Activated naive CD8-positive, alpha-beta T cell (primary cell): ENCODE results near the gene ZNF785.
A peak's percentile ranks its signal among the peaks of the same experiment; 100 is the strongest.
"Not testable (repeated sequence)": the region's sequence is repeated elsewhere in the genome, so short reads cannot be mapped to it uniquely, and the experiment has no call there.

Source experiments
- H3K27ac Mint-ChIP-seq: one replicate; pipeline ENCODE4 v1.8.0; 2021; ENCODE audit warnings: mixed read lengths
- H3K27me3 Mint-ChIP-seq: one replicate; pipeline ENCODE4 v1.8.0; 2021; ENCODE audit warnings: mixed read lengths
- H3K36me3 Mint-ChIP-seq: one replicate; pipeline ENCODE4 v1.8.0; 2021; ENCODE audit warnings: mixed read lengths
- H3K4me1 Mint-ChIP-seq: one replicate; pipeline ENCODE4 v1.8.0; 2021; ENCODE audit warnings: low read depth, mixed read lengths
- H3K4me3 Mint-ChIP-seq: one replicate; pipeline ENCODE4 v1.8.0; 2021; ENCODE audit warnings: mild to moderate bottlenecking, mixed read lengths
- H3K9me3 Mint-ChIP-seq: one replicate; pipeline ENCODE4 v1.8.0; 2021; ENCODE audit warnings: low read depth, mixed read lengths

The ZNF785 gene

DNA sequence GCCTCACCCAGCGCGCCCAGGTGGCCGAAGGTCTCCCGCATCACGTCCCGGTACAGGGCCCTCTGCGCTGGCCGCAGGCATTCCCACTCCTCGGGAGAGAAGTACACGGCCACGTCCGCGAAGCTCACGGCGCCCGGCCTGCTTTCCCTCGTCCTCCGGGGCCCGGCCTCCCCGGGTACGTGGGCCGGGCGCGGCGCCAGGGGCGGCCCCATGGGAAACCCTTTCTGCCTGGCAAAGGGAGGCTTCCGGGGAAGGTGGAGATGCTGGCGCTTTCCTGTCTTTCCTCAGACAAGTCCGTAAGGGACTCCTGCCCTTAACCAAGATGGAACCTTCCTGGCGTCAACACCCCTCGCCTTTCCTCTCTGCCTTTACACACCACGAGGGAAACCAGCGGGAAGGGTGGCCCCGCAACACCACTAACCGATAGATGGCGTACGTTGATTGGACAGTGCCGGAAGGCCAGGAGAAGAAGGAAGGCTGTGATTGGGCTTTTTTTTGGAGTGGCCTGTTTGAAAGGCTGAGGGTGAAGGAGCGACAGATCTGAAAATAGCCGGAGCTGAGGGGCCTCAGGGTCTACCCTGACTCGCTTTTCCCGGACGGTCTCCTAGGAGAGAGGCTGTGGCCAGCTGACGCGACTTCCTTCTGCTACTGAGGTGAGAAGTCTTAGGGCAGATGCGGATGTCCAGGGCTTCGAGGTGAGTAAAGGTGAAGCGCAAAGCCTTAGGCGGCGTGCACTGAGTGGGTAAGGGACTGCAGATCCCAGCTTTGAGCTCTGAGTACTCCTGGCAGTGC, at the start of gene ZNF785:
TSS of gene ZNF785 (minus strand) at position 298 of the 792 bp plus-strand sequence. CDS start at position 212, 86 bp downstream.
- H3K27me3 Mint-ChIP-seq: no peaks in the 10 kb centered on the region
- peaks cover 2% of the 10 kb centered on the region for H3K36me3 Mint-ChIP-seq
- H3K4me3 Mint-ChIP-seq: peak within 1 kb of the TSS; percentile 92
- H3K27ac Mint-ChIP-seq: peak within 1 kb of the TSS; percentile 94
- H3K9me3 Mint-ChIP-seq: no peaks in the 10 kb centered on the region
- H3K4me1 Mint-ChIP-seq: peaks cover 28% of the 10 kb centered on the region

DNA sequence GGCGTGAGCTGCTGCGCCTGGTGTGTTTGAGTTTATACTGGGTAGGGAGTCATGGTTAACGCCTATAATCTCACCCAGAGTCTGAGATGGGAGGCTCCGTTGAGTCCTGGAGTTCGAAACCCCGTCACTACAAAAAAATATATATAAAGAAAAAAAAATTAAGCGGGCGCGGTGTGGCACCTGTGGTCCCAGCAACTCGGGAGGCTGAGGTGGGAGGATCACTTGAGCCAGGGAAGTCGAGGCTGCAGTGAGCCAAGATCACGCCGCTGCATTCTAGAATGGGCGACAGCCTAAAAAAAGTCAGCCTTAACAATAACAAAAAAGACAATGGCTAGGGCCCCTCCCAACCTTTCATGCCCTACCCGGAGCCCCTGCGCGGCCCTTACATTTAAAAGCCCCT, 48.0 kb upstream of the ZNF785 start:
- no peaks in the 10 kb centered on the region for H3K9me3 Mint-ChIP-seq
- H3K36me3 Mint-ChIP-seq: no peaks in the 10 kb centered on the region
- H3K4me1 Mint-ChIP-seq: peaks cover 14% of the 10 kb centered on the region
- H3K4me3 Mint-ChIP-seq: peak overlapping the region; percentile 93
- H3K27me3 Mint-ChIP-seq: no peaks in the 10 kb centered on the region
- peak overlapping the region; percentile 97 for H3K27ac Mint-ChIP-seq

DNA sequence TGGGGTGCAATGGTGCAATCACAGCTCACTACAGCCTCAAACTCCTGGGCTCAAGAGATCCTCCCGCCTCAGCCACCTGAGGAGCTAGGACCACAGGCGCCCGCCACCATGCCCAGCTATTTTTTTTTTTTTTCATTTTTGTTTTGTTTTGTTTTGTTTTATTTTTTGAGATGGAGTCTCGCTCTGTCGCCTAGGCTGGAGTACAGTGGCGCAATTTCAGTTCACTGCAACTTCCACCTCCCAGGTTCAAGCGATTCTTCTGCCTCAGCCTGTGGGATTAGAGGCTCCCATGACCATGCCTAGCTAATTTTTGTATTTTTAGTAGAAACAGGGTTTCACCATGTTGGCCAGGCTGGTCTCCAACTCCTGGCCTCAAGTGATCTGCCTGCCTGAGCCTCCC, 47.0 kb upstream of the ZNF785 start:
- not testable (repeated sequence) for H3K4me3 Mint-ChIP-seq, H3K27ac Mint-ChIP-seq, H3K9me3 Mint-ChIP-seq, H3K36me3 Mint-ChIP-seq, H3K27me3 Mint-ChIP-seq
- peaks cover 15% of the 10 kb centered on the region for H3K4me1 Mint-ChIP-seq

DNA sequence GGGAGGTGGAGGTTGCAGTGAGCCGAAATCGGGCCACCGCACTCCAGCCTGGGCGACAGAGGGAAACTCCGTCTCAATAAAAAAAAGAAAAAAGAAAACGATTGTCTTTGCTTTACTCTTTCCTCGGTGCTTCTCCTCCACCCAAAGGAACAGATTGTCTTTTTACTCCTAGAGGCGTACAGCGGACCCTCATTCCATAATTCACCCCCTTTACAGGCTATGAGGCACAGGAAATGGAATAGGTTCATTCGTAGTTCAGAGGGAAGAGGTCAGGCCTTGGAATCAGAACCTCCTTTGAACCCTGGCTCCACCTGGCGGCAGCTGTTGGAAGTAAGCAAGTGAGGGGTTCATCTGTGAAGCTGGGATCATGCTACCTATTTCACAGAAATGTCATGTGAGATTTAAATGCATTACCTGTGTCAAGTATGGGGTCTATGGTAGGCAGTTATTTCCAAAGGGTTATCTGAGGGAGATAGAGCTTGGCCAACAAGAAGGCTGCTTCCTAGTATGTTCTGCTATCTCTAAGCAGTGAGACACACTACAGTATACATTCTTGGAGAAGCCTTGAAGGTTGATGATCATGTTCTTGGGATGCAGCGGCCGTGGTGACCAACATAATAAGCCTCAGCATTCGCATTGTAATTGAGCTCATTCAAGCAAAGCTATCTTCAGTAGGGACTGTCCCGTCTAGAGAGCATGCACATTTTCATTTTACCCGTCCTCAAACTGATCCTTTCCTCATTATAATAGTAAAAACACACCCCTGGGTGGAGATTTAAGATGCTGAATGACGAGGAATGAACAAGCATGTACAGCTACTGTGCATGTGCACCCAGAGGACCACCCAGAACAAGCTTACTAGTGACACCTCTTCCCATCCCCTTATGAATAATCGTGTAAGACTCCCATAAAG, 43.4 kb upstream of the ZNF785 start:
- peak overlapping the region; percentile 68 for H3K27ac Mint-ChIP-seq

DNA sequence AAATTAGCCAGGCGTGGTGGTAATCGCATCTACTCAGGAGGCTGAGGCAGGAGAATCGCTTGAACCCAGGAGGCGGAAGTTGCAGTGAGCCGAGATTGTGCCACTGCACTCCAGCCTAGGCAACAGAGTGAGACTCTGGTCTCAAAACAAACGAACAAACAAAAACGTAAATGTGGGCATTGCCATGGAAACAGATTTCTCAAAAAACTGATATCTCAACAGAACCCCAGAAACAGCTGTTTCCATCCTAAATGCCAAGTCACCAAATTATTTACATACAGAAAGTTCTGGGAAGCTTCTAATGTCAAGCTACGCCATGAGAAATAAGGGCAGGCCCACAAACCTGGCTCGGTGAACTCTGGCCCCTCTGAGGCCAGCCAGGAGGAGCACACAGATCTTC, 40.7 kb upstream of the ZNF785 start:
- H3K27ac Mint-ChIP-seq: no peak overlapping the region
- peaks cover 5% of the 10 kb centered on the region for H3K4me1 Mint-ChIP-seq
- no peaks in the 10 kb centered on the region for H3K9me3 Mint-ChIP-seq
- H3K36me3 Mint-ChIP-seq: no peaks in the 10 kb centered on the region
- H3K4me3 Mint-ChIP-seq: no peak overlapping the region
- no peaks in the 10 kb centered on the region for H3K27me3 Mint-ChIP-seq

More for the DNA sequence above, 43.4 kb upstream of the ZNF785 start:
- Mint-ChIP-seq H3K9me3 (no peaks in the 10 kb centered on the region), H3K36me3 (no peaks in the 10 kb centered on the region), H3K27me3 (no peaks in the 10 kb centered on the region), H3K4me3 (peak overlapping the region; percentile 66), H3K4me1 (peaks cover 5% of the 10 kb centered on the region)

DNA sequence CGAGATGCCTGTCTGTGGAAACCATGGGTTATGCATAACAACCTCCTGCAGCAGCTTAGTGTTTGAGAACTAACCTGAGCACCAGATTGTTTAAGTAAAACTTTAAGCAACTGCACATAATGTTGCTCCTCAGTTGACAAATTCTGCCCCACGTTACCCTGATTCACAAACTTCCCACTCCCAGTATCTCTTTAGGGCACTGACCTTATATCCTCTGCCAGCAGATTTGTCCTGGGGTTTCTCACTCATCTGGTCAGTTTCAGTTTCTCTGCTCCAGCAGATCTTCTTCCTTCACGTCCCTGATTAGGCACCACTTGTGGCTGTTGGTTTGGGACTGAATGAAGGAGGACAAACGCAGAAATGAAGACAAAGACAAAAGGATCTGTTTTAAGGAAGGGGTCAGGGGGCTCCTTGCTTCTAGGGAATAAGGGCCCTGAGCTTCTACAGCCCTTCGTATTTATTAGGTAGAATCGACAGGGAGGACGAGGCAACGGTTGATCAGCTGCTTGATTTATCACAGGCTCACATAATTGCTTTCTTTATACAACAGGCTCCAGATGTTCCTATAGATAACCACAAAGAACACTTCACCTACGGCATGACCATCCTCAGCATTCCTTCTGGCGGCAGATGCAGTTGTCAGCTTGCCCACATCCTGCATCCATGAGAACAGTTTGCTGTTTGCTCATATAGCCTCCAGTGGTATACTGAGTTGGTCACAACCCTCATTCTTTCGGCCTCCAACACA, 38.2 kb upstream of the ZNF785 start:
- H3K27me3 Mint-ChIP-seq: no peaks in the 10 kb centered on the region

DNA sequence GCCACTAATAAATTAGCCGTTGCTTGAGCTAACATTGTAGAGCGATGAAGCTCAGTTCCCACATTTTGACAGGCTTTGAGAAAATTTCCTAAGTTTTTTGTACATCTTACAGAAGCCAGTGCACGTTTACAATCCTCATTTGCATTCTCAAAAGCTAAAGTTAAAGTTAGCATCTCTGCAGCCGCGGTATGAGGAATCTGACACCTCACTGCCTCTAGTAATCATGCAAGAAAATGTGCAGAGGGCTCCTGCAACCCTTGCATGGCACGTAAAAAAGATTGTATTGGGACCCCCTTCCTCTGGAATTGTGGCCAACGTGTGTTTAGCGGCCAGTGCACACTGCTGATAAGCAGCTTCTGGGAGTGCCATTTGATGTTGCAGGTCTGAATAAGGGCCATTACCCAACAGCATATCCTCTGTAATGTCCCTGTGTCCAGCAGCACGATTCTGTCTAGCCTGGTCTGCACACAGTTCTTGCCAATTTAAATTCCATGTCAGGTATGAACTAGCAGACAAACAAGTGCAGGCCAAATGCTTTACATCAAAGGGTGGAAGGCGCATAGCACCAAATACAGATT, 37.0 kb upstream of the ZNF785 start:
- Mint-ChIP-seq H3K36me3 (no peaks in the 10 kb centered on the region), H3K4me3 (no peak overlapping the region), H3K4me1 (no peaks in the 10 kb centered on the region), H3K9me3 (no peaks in the 10 kb centered on the region), H3K27me3 (no peaks in the 10 kb centered on the region), H3K27ac (no peak overlapping the region)

More for the DNA sequence above, 38.2 kb upstream of the ZNF785 start:
- Mint-ChIP-seq H3K9me3 (no peaks in the 10 kb centered on the region), H3K36me3 (no peaks in the 10 kb centered on the region), H3K4me3 (no peak overlapping the region), H3K4me1 (peaks cover 3% of the 10 kb centered on the region), H3K27ac (no peak overlapping the region)

DNA sequence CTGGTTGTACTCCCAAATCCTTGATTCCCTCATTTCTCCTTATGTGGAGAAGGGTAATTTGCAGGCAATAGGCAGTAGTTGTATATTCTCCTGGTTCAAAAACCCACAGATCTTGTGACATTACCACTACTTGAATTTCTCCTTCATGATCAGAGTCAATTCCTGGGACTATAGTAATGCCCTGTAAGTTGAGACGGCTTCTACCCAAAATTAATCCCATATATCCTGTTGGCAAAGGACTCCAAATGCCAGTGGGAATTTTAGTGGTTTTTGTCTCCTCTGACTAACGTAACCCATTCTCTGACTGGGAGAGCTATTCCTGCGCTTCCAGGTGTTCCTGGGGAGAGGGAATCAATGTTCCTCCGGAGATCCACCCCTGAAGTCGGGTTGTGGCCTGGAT, 36.3 kb upstream of the ZNF785 start:
- no peaks in the 10 kb centered on the region for H3K9me3 Mint-ChIP-seq
- no peak overlapping the region for H3K27ac Mint-ChIP-seq
- no peaks in the 10 kb centered on the region for H3K27me3 Mint-ChIP-seq
- H3K4me3 Mint-ChIP-seq: no peak overlapping the region
- no peaks in the 10 kb centered on the region for H3K4me1 Mint-ChIP-seq
- H3K36me3 Mint-ChIP-seq: no peaks in the 10 kb centered on the region

DNA sequence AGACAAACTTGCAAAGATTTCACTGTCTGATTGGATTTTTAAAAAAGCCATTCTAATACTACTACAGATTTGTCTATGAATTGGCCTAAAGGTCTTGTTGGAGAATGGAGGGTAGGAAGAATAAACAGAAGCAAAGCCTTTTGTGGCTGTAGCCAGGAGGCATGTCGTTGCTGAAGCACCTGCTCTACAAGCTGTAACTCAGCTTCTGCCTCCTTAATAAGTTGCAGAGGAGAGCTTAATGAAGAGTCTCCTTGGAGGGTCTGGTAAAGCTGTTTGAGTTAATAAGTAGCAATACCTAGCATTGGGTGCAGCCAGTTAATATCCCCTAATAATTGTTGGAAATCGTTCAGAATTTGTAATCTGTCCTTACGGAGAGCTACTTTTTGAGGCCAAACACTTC, 34.7 kb upstream of the ZNF785 start:
- Mint-ChIP-seq H3K27me3 (no peaks in the 10 kb centered on the region), H3K27ac (no peak overlapping the region), H3K9me3 (no peaks in the 10 kb centered on the region), H3K36me3 (no peaks in the 10 kb centered on the region), H3K4me3 (no peak overlapping the region), H3K4me1 (no peaks in the 10 kb centered on the region)

DNA sequence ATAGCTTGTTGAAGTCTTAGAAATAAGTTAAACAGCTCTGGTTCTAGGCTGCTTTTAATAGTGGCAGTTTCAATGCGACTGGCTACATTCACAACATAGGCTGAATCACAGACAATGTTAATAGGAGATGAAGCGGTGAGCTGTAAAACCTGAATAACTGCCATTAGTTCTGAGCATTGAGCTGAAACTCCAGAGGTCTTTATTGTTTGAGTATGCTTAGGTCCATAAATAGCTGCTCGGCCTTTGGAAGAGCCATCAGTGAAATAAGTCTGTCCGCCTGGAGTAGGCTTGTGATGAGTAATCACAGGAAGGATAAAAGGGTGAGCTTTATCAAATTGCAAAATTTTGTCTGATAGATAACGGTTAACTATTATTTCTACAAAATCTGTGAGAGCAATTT, 34.1 kb upstream of the ZNF785 start:
- Mint-ChIP-seq H3K9me3 (no peaks in the 10 kb centered on the region), H3K4me1 (no peaks in the 10 kb centered on the region), H3K27me3 (no peaks in the 10 kb centered on the region), H3K4me3 (no peak overlapping the region), H3K36me3 (no peaks in the 10 kb centered on the region), H3K27ac (no peak overlapping the region)

DNA sequence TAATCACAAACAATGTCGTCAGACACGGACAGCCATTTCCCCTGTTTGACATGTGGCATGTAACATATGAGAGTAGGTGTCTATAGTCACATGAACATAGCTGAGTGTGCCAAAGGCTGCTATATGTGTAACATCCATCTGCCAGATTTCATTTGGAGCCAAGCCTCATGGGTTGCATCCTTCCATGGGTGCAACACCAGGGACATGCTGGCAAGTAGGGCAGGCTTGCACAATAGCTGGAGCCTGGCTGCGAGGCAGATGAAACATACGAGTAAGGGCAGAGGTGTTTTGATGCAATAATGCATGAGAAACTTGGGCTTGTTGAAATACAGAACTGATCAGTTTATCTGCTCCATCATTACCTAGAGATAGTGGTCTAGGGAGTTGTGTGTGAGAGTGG, 33.7 kb upstream of the ZNF785 start:
- Mint-ChIP-seq H3K27ac (no peak overlapping the region), H3K36me3 (no peaks in the 10 kb centered on the region), H3K4me3 (no peak overlapping the region), H3K27me3 (no peaks in the 10 kb centered on the region), H3K9me3 (no peaks in the 10 kb centered on the region), H3K4me1 (no peaks in the 10 kb centered on the region)

DNA sequence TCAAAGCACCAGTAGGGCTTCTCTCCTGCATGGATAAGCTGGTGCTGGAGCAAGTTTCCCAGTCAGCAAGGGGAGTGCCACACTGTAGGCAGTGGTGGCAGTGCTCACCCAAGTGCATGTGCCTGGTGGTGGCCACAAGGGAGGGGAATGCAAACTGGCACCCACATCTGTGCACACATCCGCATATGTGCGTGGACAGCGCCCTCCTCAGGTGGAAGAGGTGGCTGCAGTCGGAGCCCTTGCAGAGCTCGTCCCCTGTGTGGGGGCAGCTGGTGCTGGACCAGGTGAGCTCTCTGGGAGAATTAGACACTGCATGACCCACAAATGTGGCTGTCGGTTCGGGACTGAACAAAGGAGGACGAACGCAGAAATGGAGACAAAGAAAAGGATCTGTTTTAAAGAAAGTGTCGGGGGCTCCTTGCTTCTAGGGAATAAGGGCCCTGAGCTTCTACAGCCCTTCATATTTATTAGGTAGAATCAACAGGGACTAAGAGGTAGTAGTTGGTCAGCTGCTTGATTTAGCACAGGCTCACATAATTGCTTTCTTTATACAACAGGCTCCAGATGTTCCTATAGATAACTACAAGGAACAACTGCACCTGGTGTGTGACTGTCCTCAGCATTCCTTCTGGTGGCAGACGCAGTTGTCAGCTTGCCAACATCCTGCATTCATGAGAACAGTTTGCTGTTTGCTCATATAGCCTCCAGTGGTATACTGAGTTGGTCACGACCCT, 30.0 kb upstream of the ZNF785 start:
- Mint-ChIP-seq H3K27me3 (no peaks in the 10 kb centered on the region), H3K4me3 (no peak overlapping the region), H3K36me3 (no peaks in the 10 kb centered on the region), H3K4me1 (peaks cover 1% of the 10 kb centered on the region), H3K9me3 (no peaks in the 10 kb centered on the region), H3K27ac (peak overlapping the region; percentile 5)

DNA sequence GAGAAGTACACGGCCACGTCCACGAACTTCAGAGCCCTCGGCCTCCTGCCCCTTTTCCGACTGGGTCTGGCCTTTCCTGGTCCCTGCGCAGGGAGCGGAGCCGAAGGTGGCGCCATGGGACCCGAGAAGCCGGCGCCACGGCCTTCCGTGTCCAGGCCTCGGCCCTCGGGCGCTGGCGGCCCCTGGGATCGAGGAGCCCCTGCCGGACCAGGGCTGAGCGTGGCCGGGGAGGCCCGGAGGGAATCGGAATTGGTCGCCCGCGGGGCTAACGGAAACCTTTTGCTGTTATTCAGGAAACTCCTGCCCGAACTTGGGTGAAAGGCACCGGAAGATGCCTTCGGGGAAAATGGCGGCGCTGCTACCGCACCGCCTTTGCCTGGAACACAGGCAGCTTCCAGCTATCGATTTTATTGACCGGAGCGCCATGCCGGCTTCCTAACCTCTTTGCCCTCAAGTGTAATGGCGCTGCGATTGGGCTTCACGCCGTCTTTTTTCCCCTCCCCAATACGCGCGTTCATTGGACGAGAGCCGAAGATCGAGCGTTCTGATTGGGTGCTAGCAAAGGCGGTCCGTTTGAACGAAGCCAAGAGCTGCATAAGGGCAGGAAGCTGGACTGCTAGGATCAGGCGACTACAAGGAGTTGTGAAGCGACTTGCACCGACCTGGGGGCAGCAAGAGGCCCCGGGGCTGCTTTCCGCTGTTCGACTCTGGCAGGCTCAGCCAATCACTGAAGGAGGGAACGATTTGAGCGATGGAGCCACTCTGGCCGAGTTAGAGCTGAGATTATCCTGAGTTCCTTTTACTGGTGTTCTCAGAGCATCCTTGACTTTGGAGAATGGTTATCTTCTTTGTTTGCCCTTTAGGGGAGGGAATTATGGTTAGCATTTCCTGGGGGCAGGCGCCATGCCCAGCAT, 24.7 kb upstream of the ZNF785 start, which contains the start of gene ZNF689:
TSS of gene ZNF689 (minus strand) at position 464 of the 914 bp plus-strand sequence. CDS start at position 116, 348 bp downstream.
- Mint-ChIP-seq H3K36me3 (no peaks in the 10 kb centered on the region), H3K4me1 (peaks cover 17% of the 10 kb centered on the region), H3K4me3 (peak within 1 kb of the TSS; percentile 95), H3K27ac (peak within 1 kb of the TSS; percentile 99), H3K27me3 (no peaks in the 10 kb centered on the region), H3K9me3 (no peaks in the 10 kb centered on the region)
